Kidney tubule cell (primary cell): ENCODE measurements around the gene STAP1.
"Not testable (repeated sequence)": the region's sequence is repeated elsewhere in the genome, so short reads cannot be mapped to it uniquely, and the experiment has no call there.

Source experiments
- DNase-seq: peaks from one replicate; pipeline ENCODE4 v3.0.0-alpha.2; 2018; ENCODE audit warnings: low spot score

STAP1 gene, protein sequence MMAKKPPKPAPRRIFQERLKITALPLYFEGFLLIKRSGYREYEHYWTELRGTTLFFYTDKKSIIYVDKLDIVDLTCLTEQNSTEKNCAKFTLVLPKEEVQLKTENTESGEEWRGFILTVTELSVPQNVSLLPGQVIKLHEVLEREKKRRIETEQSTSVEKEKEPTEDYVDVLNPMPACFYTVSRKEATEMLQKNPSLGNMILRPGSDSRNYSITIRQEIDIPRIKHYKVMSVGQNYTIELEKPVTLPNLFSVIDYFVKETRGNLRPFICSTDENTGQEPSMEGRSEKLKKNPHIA

DNA sequence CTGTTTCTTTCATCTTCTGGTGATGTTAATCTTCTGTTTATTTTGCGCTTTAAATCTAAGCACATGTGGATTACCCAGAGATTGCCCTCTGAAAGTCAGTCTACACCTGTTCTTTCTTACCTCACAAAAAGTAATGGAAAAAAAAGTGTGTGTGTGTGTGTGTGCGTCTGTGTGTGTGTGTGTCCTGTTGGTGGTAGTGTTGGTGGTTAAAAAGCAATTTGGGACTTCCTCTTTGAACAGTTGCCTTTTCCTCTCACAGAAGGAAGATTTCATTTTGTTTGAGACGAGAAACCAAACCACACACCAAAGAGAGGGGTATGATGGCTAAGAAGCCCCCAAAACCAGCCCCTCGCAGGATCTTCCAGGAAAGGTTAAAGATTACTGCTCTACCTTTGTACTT lies at the start of gene STAP1:
Gene STAP1, plus strand, starts transcription at position 235 of the 400 bp plus-strand sequence. Its CDS starts 83 bp downstream, at position 318.
- DNase-seq: no peak

DNA sequence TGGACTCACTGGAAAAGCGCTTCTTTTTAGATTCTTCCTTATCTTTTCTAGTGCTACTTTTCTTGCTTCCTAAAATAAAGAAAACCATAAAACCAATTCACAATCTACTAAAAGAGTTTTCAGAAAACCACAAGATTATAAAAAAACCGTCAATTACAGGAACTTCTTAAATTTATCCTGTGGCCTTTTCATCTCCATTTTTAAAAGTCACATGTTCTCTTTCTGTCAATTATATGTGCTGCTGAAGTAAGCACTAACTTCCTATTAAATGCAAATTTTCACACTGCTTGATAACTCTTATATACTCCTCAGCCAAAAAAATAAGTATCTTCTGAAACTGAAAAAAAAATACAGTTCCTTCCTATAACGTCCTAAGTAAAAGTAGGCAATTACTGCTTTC lies 46.0 kb upstream of the STAP1 start:
- DNase-seq: no peak

GRCh38 chr4:67520141-67520540 lies 38.4 kb upstream of the STAP1 start:
- DNase-seq: no peak

- DNase-seq: no peak
These were observed 37.0 kb upstream of the STAP1 start for GRCh38 chr4:67521506-67521905.

GRCh38 chr4:67522230-67522629 lies 36.3 kb upstream of the STAP1 start:
- no peak for DNase-seq

- DNase-seq: no peak
These were observed 35.5 kb upstream of the STAP1 start for GRCh38 chr4:67522851-67523671.

DNA sequence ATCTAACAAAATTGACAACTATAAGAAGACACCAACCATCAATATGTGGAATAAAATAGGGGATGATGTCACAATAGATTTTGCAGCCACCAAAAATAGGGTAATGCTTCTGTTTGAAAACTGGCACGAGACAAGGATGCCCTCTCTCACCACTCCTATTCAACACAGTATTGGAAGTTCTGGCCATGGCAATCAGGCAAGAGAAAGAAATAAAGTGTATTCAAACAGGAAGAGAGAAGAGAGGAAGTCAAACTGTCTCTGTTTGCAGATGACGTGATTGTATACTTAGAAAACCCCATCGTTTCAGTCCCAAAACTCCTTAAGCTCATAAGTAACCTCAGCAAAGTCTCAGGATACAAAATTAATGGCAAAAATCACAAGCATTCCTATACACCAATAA lies 34.4 kb upstream of the STAP1 start:
- not testable (repeated sequence) for DNase-seq

- no peak for DNase-seq
These were observed 27.1 kb upstream of the STAP1 start for GRCh38 chr4:67531379-67531962.

- DNase-seq: not testable (repeated sequence)
These were observed 26.1 kb upstream of the STAP1 start for GRCh38 chr4:67532397-67532796.

DNA sequence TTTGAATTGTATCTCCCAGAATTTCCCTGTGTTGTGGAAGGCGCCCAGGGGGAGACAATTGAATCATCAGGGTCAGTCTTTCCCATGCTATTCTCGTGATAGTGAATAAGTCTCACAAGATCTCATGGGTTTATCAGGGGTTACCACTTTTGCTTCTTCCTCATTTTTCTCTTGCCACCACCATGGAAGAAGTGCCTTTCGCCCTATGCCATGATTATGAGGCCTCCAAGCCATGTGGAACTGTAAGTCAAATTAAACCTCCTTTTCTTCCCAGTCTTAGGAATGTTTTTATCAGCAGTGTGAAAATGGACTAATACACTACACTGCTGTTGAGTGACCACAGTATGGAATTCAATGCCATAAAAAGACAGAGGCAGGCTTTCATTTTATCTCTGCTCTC lies 25.4 kb upstream of the STAP1 start:
- no peak for DNase-seq

DNA sequence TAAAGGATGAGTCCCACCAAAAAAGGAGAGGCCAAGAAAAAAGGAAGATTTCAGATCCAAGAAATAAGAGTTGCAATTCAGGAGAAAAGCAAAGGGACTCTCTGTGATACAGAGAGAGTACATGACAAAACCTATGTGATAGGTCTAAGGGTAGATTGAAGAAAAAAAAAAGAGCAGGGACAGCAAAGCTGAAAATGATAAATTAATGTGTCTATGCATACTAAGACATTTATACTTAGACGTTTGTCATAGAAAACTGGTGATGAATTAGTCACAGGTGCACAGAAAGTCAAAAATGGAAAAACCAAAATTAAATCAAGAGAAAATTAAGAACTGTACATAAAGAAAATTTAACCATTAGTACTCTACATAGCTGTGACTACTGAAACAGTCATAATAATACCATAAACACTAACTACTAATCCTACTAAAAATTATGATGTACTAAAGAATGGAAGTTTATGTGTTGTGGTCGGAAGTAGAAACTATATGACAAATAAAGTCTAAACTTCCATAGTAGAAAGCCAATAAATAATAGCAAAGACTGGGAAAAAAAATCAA lies 23.2 kb upstream of the STAP1 start:
- no peak for DNase-seq

DNA sequence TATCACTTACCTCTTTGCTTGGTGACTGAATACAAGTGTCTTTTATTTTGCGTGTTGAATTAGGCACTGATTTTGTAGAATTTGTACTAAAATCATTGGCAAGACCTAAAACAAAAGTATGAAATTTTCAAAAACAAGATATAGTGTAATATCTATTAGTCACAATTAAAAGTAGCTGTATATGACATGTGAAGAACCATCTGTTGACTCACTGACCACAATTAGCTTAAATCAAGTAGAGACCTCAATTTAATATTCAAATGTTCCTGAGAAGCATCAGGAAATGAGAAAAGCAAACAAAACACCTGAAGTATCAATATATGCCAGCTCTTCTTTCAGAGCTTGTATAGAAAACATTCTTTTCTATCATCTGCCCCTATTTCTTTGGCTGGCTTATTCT lies 18.7 kb upstream of the STAP1 start:
- DNase-seq: no peak

DNA sequence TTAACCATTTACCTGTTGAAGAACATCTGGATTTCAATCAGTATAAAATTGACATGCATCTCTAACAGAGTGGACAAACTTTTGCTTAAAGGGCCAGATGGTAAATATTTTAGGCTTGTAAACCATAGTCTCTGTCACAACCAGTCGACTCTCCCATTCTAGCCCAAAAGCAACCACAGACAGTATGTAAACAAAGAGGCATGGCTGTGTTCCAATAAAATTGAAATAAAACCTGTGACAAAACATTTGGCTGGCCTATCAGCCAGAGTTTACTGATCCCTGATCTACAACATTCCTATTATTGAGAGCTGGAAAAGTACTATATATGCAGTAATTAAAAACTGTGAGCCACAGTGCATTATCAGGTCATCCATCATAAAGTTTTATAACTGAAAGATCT lies 16.5 kb upstream of the STAP1 start:
- DNase-seq: no peak

DNA sequence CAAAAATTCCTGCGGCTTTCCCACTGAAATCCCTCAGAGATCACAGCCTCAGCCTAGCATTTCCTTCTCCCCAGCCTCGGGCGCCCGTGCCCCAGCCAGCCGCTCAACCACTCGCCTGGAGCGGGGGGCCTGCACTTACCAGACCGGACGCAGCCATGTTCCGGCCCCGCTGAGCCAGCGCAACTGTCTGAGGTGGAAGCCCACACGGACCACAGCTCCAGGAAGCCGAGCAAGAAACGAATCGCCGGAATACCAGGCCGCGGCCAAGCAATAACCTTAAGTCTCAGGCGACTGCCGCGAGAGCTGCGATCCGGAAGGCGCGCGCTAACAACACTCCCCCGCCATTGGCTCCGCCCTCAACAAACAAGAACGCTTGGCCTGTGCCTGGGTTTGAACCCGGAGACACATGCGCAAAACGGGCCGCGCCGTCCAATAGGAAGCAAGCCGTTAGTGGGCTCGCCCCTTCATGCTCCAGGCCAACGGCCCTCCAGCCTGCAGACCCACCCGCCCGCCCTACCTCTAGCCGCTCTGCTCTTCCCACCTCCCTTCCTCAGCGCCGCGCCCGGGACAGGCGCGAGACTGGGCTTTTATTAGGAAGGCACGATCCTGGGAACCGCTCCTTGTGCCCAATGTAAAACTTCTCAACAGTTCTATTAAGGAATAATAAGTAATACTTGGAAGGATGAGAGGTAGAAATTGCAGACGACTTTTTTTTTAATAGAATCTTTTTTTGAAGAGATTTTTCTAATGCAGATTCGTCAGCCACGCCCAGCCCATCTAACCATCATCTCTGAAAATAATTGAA lies 13.1 kb upstream of the STAP1 start, which contains the start of gene CENPC:
Gene CENPC, minus strand, starts transcription at position 305 of the 805 bp plus-strand sequence. Its CDS starts 148 bp downstream, at position 157.
- peak; percentile 99 for DNase-seq

DNA sequence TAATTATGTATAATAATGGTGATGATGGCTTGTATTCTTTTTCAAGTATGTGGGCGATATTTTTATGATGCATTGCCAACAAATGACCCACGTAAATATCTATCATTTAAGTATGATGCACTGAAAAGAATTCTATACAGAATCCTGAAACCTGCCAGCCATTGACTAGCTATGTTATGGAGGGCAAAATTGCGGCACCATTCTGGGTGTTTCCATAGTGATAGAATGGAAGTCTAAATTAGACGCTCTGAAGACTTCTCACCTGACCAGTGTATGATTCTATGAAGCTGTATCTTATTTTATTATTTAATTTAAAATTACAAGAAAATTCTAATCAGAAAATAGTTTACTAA lies 12.5 kb upstream of the STAP1 start:
- DNase-seq: no peak

DNA sequence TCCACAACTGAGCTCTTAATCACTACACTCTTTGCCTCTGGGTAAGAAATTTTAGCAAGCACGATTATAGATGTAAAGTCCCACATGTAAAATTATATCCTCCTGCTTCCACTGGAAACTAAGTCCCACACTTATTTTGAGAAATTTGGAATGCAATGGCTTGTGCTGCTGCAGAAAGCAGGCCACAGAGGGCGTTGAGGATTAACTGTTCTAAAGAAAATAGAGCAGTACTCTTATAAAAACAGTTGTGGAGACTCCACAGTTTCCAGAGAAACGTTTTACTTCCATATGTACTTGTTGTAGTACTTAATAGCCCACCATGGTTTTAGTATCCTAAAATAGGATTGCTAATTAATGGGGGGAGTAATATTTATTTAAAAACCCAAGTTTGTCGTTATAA lies 11.6 kb upstream of the STAP1 start:
- no peak for DNase-seq

DNA sequence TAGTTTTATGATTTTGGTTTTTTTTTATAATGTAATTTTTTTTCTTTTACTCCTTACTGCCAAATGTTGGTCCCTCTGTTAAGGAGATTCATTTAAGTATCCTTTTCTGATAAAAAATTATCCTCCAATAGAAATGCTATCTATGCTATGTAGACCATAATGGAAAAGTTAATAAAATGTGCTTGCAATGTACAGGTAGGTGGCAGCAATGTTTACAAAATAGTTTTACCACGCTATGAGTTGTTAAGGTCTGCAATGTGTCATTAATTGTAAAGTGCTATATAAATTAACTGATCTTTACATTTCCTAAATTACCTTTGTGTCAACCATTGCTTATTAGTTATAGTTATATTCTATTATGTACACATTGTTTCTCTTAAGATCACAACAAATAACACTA lies 9.4 kb upstream of the STAP1 start:
- DNase-seq: peak; percentile 16

DNA sequence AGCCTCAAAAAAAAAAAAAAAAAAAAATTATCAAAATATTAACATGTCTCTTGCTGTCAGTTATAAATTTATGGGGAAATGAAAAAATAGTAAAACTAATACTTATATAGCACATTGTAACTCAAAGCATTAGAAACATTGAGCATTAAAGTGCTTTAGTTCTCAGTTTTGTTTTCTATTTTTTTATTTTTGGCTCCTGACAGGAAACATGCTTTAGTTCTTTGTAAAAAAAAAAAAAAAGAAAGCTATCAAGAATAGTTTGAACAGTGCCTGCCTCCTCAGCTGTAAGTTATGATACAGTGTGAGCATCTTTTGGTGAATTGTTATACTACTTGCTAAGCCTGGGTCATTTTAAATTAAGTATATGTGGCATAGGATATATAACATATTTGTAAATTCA lies 8.1 kb upstream of the STAP1 start:
- DNase-seq: no peak

DNA sequence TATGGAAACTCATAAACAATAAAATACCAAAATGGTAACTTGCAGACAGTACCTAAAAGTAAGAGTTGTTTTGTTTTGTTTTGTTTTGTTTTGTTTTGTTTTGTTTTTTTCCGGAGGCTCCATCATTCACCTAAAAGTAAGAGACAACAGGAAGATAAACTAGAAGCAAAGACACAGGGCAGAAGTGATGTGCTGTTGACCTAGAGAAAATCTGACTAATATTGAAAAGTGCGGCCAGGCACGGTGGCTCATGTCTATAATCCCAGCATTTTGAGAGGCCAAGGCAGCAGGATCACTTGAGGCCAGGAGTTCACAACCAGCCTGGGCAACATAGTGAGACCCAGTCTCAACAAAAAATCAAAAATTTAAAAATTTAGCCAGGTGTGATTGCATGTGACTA lies 7.7 kb upstream of the STAP1 start:
- no peak for DNase-seq

GRCh38 chr4:67552146-67552792 lies 6.3 kb upstream of the STAP1 start:
- DNase-seq: not testable (repeated sequence)

GRCh38 chr4:67554096-67554495 lies 4.4 kb upstream of the STAP1 start:
- no peak for DNase-seq
